ENCODE results near the gene TRAPPC2. TPM values are rescaled to one million over a fixed set of nuclear protein-coding genes. Genes with fewer than 3 reads are reported as not detected.

The TRAPPC2 gene
- total and polyA plus RNA-seq, 4 donors = 3.1 to 12.3 (median 8.8) TPM

DNA sequence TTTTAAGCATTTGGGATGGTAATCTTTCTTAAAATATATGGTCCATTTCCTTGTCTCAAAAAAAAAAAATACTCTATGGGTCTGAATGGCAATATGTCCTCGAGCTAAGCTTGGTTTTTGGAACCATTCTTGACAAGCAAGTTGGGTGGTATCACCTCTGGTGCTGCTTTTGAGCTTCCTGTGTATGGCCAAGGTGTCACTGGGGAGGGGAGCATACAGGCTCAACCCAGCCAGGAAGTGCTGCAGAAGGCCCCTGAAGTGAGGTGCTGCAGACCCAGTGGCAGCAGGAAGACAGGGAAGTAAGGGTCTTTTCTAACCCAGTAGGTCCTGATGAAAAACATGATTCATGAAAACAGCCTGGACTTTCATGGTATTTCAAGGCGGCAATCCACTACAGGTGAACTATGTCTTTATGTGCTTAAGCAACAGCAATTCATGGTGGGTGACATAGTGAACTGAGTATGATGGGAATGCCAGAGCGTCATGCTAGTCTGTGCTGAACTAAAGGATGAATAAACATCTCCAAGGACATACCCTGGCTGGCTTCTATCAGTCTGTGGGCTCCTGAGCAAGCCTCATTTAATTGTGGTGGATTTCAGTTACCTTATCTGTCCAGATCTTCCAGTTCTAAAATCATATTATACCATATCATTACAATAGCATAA is 15.1 kb downstream of the TRAPPC2 start:
- Histone ChIP-seq H3K9me3 (ENCODE audit: control insufficient read depth in 4 of 4, low read length in 3 of 4) (no peaks in the 10 kb centered on the region), H3K36me3 (ENCODE audit: control insufficient read depth in 4 of 4, insufficient read depth in 3 of 4, low read depth in 1 of 4, low read length in 3 of 4) (peaks cover 0 to 10% (median 7%) of the 10 kb centered on the region in 4 donors), H3K4me3 (ENCODE audit: low read depth in 1 of 3, low read length in 3 of 3) (no peak overlapping the region), H3K4me1 (ENCODE audit: control insufficient read depth in 4 of 4, insufficient read depth in 4 of 4, low read length in 3 of 4) (no peaks in the 10 kb centered on the region), H3K27ac (ENCODE audit: low read depth in 1 of 2, low read length in 2 of 2) (no peak overlapping the region), H3K27me3 (ENCODE audit: control insufficient read depth in 4 of 4, insufficient read depth in 4 of 4, low read length in 3 of 4) (no peaks in the 10 kb centered on the region), H3K9ac (ENCODE audit: low read depth in 1 of 2, low read length in 2 of 2) (no peak overlapping the region)
- TF ChIP-seq, protein P1, sequence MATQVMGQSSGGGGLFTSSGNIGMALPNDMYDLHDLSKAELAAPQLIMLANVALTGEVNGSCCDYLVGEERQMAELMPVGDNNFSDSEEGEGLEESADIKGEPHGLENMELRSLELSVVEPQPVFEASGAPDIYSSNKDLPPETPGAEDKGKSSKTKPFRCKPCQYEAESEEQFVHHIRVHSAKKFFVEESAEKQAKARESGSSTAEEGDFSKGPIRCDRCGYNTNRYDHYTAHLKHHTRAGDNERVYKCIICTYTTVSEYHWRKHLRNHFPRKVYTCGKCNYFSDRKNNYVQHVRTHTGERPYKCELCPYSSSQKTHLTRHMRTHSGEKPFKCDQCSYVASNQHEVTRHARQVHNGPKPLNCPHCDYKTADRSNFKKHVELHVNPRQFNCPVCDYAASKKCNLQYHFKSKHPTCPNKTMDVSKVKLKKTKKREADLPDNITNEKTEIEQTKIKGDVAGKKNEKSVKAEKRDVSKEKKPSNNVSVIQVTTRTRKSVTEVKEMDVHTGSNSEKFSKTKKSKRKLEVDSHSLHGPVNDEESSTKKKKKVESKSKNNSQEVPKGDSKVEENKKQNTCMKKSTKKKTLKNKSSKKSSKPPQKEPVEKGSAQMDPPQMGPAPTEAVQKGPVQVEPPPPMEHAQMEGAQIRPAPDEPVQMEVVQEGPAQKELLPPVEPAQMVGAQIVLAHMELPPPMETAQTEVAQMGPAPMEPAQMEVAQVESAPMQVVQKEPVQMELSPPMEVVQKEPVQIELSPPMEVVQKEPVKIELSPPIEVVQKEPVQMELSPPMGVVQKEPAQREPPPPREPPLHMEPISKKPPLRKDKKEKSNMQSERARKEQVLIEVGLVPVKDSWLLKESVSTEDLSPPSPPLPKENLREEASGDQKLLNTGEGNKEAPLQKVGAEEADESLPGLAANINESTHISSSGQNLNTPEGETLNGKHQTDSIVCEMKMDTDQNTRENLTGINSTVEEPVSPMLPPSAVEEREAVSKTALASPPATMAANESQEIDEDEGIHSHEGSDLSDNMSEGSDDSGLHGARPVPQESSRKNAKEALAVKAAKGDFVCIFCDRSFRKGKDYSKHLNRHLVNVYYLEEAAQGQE (IDR thresholded peaks at IDR 0.05) = no peak
- no peak for TF ChIP-seq RAD21 (IDR thresholded peaks at IDR 0.05)
- TF ChIP-seq, protein P2, sequence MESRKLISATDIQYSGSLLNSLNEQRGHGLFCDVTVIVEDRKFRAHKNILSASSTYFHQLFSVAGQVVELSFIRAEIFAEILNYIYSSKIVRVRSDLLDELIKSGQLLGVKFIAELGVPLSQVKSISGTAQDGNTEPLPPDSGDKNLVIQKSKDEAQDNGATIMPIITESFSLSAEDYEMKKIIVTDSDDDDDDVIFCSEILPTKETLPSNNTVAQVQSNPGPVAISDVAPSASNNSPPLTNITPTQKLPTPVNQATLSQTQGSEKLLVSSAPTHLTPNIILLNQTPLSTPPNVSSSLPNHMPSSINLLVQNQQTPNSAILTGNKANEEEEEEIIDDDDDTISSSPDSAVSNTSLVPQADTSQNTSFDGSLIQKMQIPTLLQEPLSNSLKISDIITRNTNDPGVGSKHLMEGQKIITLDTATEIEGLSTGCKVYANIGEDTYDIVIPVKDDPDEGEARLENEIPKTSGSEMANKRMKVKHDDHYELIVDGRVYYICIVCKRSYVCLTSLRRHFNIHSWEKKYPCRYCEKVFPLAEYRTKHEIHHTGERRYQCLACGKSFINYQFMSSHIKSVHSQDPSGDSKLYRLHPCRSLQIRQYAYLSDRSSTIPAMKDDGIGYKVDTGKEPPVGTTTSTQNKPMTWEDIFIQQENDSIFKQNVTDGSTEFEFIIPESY (IDR thresholded peaks at IDR 0.05) = no peak
- no peak for TF ChIP-seq NR2F2 (IDR thresholded peaks at IDR 0.05)
- TF ChIP-seq, protein P3, sequence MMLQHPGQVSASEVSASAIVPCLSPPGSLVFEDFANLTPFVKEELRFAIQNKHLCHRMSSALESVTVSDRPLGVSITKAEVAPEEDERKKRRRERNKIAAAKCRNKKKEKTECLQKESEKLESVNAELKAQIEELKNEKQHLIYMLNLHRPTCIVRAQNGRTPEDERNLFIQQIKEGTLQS (IDR thresholded peaks at IDR 0.05) = no peak
- TF ChIP-seq SP1 (IDR thresholded peaks at IDR 0.05) = no peak
- TF ChIP-seq, protein P4, sequence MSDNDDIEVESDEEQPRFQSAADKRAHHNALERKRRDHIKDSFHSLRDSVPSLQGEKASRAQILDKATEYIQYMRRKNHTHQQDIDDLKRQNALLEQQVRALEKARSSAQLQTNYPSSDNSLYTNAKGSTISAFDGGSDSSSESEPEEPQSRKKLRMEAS (IDR thresholded peaks at IDR 0.05) = no peak
- no peak for TF ChIP-seq FOXA1 (IDR thresholded peaks at IDR 0.05)
- no peak for TF ChIP-seq YY1 (IDR thresholded peaks at IDR 0.05)
- no peak for TF ChIP-seq HNF4A (conservative IDR thresholded peaks at IDR 0.05)
- TF ChIP-seq, protein P5, sequence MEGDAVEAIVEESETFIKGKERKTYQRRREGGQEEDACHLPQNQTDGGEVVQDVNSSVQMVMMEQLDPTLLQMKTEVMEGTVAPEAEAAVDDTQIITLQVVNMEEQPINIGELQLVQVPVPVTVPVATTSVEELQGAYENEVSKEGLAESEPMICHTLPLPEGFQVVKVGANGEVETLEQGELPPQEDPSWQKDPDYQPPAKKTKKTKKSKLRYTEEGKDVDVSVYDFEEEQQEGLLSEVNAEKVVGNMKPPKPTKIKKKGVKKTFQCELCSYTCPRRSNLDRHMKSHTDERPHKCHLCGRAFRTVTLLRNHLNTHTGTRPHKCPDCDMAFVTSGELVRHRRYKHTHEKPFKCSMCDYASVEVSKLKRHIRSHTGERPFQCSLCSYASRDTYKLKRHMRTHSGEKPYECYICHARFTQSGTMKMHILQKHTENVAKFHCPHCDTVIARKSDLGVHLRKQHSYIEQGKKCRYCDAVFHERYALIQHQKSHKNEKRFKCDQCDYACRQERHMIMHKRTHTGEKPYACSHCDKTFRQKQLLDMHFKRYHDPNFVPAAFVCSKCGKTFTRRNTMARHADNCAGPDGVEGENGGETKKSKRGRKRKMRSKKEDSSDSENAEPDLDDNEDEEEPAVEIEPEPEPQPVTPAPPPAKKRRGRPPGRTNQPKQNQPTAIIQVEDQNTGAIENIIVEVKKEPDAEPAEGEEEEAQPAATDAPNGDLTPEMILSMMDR (IDR thresholded peaks at IDR 0.05; ENCODE audit: low read depth, low read length, missing input control) = no peak
- DNase-seq (ENCODE audit: low spot score) = no peak
- WGBS = 94% methylated on average over 3 of the region's 3 CpGs

DNA sequence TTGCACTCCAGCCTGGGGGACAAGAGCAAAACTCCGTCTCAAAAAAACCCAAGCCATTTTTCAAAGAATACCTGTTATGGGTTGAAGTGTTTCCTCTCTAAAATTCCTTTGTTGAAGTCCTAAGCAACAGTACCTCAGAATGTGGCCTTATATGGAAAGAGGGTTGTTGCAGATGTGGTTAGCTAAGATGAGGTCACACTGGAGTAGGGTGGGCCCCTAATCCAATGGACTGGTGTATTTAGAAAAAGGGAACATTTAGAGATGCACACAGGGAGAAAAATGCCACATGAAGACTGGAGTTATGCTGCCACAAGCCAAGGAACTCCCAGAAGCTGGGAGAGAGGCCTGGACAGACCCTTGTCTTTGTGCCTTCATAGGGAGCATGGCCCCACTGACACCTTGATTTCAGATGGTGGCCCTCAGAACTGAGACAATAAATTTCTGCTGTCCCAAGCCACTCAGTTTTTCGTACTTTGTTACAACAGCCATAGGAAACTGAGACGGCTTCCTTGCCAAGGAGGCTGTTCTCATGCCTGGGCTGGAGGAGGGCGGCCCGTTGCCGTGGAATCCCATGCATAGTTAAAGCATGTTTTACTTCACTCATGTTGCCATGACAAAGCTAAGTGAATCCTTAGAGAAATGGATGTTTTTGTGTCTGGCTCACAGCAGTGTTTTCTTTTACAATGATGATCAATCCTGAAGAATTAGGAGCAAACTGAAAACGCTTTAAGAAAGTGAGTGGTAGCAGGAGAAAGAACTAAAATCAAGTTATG is 16.5 kb downstream of the TRAPPC2 start:
- 90% methylated on average over 7 of the region's 7 CpGs for WGBS
- Histone ChIP-seq H3K4me1 (ENCODE audit: control insufficient read depth in 4 of 4, insufficient read depth in 4 of 4, low read length in 3 of 4) (no peaks in the 10 kb centered on the region), H3K27ac (ENCODE audit: low read depth in 1 of 2, low read length in 2 of 2) (no peak overlapping the region), H3K27me3 (ENCODE audit: control insufficient read depth in 4 of 4, insufficient read depth in 4 of 4, low read length in 3 of 4) (no peaks in the 10 kb centered on the region), H3K9ac (ENCODE audit: low read depth in 1 of 2, low read length in 2 of 2) (no peak overlapping the region), H3K36me3 (ENCODE audit: control insufficient read depth in 4 of 4, insufficient read depth in 3 of 4, low read depth in 1 of 4, low read length in 3 of 4) (peaks cover 0 to 10% (median 7%) of the 10 kb centered on the region in 4 donors), H3K9me3 (ENCODE audit: control insufficient read depth in 4 of 4, low read length in 3 of 4) (no peaks in the 10 kb centered on the region), H3K4me3 (ENCODE audit: low read depth in 1 of 3, low read length in 3 of 3) (no peak overlapping the region)
- DNase-seq (ENCODE audit: low spot score) = no peak
- TF ChIP-seq NR2F2 (IDR thresholded peaks at IDR 0.05) (no peak), RXRA (IDR thresholded peaks at IDR 0.05) (no peak), HNF4G (IDR thresholded peaks at IDR 0.05) (no peak), SP1 (IDR thresholded peaks at IDR 0.05) (no peak), TAF1 (conservative IDR thresholded peaks at IDR 0.05) (no peak), HNF4A (conservative IDR thresholded peaks at IDR 0.05) (no peak)
- TF ChIP-seq, protein P1 (IDR thresholded peaks at IDR 0.05) = no peak
- TF ChIP-seq, protein P3 (IDR thresholded peaks at IDR 0.05) = no peak
- TF ChIP-seq, protein P4 (IDR thresholded peaks at IDR 0.05) = no peak
- TF ChIP-seq, protein P2 (IDR thresholded peaks at IDR 0.05) = no peak
